Endodermal cell (in vitro differentiated cells): ENCODE data around the gene NACAD. TPM values are rescaled to one million over a fixed set of nuclear protein-coding genes. Genes with fewer than 3 reads are reported as not detected.

Experiments used
- DNase-seq: peaks from one replicate; pipeline ENCODE4 v3.0.0-alpha.2; 2017
- H3K27ac ChIP-seq: 2 replicates; pipeline ENCODE4 v1.5.1; 2013; ENCODE audit warnings: mild to moderate bottlenecking, low read depth, low read length, moderate library complexity
- H3K27me3 ChIP-seq: 2 replicates; pipeline ENCODE4 v1.6.1; 2013; ENCODE audit warnings: mild to moderate bottlenecking, low read length, moderate library complexity; ENCODE audit not compliant: insufficient read depth, control insufficient read depth, poor library complexity, severe bottlenecking
- H3K36me3 ChIP-seq: 2 replicates; pipeline ENCODE4 v1.7.0; 2013; ENCODE audit warnings: mild to moderate bottlenecking, low read length, moderate library complexity; ENCODE audit not compliant: control insufficient read depth, insufficient read depth
- H3K4me1 ChIP-seq: one replicate; pipeline ENCODE4 v1.7.0; 2013; ENCODE audit warnings: low read length; ENCODE audit not compliant: control insufficient read depth, insufficient read depth
- H3K4me3 ChIP-seq: 2 replicates; pipeline ENCODE4 v1.5.1; 2013; ENCODE audit warnings: mild to moderate bottlenecking, low read length, moderate library complexity
- H3K9ac ChIP-seq: 2 replicates; pipeline ENCODE4 v1.6.1; 2013; ENCODE audit warnings: mild to moderate bottlenecking, low read length, moderate library complexity; ENCODE audit not compliant: poor library complexity, severe bottlenecking; ENCODE audit errors: extremely low read depth
- H3K9me3 ChIP-seq: 2 replicates; pipeline ENCODE4 v1.6.1; 2013; ENCODE audit warnings: mild to moderate bottlenecking, low read length, moderate library complexity; ENCODE audit not compliant: control insufficient read depth
- H3K27ac Mint-ChIP-seq: 2 replicates; pipeline ENCODE4 v1.8.0; 2020; ENCODE audit warnings: mixed read lengths
- H3K27me3 Mint-ChIP-seq: 2 replicates; pipeline ENCODE4 v1.8.0; 2021; ENCODE audit warnings: mild to moderate bottlenecking, mixed read lengths; ENCODE audit not compliant: insufficient read depth
- H3K36me3 Mint-ChIP-seq: 2 replicates; pipeline ENCODE4 v1.8.0; 2020; ENCODE audit warnings: low read depth, mixed read lengths
- H3K4me1 Mint-ChIP-seq: 2 replicates; pipeline ENCODE4 v1.8.0; 2020; ENCODE audit warnings: mixed read lengths
- H3K4me3 Mint-ChIP-seq: 2 replicates; pipeline ENCODE4 v1.8.0; 2020; ENCODE audit warnings: mild to moderate bottlenecking, moderate library complexity, mixed read lengths
- H3K9me3 Mint-ChIP-seq: 2 replicates; pipeline ENCODE4 v1.8.0; 2020; ENCODE audit warnings: mild to moderate bottlenecking, mixed read lengths
- WGBS, 2 experiments: methylation state at CpG; one replicate each; pipeline versions ENCODE4 v1.1.5 to v1.1.7; 2013; ENCODE audit warnings: missing lambda C conversion rate in 2 of 2, mixed read lengths in 1 of 2; ENCODE audit not compliant: insufficient coverage in 1 of 2, insufficient read length in 1 of 2; 5-methylcytosine and 5-hydroxymethylcytosine counted together
- total RNA-seq, 2 donors: library from RNA; stranded (reverse); fragmentation: NEBNext Ultra II Directional in 1 of 2; extraction: Animal tissue kit (Norgen Biotek cat#: 25700) in 1 of 2; gene quantifications; 2 replicates in 1 of 2; 3 replicates in 1 of 2; pipeline ENCODE4 v1.2.1, GENCODE V29; 2021
- TF ChIP-seq, protein P1 (sequence below): fragments of 200-600 bp; sonication (generic); conservative IDR thresholded peaks from 2 replicates; pipeline ENCODE4 v1.5.0; 2021; ENCODE audit warnings: antibody characterized with exemption, mild to moderate bottlenecking

The NACAD gene
- total RNA-seq, 2 donors from 2014 or later = 5.8 to 6.7 TPM

DNA sequence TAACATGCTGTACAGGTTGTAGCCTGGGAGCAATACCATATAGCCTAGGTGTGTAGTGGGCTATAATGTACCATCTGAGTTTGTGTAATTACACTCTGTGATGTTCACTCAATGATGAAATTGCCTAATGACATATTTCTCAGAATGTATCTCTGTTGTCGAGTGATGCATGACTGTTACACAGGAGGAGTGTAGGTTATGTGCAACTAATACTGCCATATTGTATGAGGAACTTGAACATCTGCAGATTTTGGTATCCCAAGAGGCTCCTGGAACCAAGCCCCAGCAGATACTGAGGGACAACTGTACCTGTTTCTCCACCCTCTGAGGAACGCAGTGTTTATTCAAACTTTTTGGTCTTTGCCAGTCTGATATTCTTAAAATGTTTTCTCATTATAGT lies 38.6 kb downstream of the NACAD start:
- Histone ChIP-seq H3K9me3 (no peaks in the 10 kb centered on the region), H3K36me3 (peaks cover 43% of the 10 kb centered on the region), H3K27ac (no peak overlapping the region), H3K9ac (no peak overlapping the region), H3K4me1 (peaks cover 11% of the 10 kb centered on the region), H3K4me3 (no peak overlapping the region), H3K27me3 (no peaks in the 10 kb centered on the region)
- Mint-ChIP-seq H3K4me1 (peaks cover 7% of the 10 kb centered on the region), H3K4me3 (no peak overlapping the region), H3K27me3 (no peaks in the 10 kb centered on the region), H3K9me3 (no peaks in the 10 kb centered on the region), H3K27ac (no peak overlapping the region), H3K36me3 (peaks cover 43% of the 10 kb centered on the region)
- DNase-seq = no peak
- TF ChIP-seq, protein P1, sequence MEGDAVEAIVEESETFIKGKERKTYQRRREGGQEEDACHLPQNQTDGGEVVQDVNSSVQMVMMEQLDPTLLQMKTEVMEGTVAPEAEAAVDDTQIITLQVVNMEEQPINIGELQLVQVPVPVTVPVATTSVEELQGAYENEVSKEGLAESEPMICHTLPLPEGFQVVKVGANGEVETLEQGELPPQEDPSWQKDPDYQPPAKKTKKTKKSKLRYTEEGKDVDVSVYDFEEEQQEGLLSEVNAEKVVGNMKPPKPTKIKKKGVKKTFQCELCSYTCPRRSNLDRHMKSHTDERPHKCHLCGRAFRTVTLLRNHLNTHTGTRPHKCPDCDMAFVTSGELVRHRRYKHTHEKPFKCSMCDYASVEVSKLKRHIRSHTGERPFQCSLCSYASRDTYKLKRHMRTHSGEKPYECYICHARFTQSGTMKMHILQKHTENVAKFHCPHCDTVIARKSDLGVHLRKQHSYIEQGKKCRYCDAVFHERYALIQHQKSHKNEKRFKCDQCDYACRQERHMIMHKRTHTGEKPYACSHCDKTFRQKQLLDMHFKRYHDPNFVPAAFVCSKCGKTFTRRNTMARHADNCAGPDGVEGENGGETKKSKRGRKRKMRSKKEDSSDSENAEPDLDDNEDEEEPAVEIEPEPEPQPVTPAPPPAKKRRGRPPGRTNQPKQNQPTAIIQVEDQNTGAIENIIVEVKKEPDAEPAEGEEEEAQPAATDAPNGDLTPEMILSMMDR = no peak
- 65 to 68% methylated on average over 1 to 2 of the region's 2 CpGs for WGBS, 2 experiments

DNA sequence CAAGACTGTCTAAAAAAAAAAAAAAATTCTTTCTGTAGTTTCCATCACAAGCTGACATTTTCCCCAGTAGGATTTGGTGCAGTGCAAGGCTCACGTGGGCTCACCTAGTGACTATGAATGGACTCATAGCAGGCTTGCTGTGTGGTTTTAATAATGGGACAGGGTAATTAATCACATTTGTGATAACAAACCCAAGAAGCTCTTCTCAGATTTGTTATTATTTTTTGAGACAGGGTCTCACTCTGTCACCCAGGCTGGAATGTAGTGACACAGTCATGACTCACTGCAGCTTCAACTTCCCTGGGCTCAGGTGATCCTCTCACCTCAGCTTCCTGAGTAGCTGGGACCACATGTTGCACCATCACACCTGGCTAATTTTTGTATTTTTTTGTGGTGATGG lies 40.0 kb downstream of the NACAD start:
- WGBS, 2 experiments = 92% methylated on average over 1 of the region's 1 CpG; no CpG with 5 or more reads in 1 of the 2 experiments
- H3K9ac ChIP-seq = no peak overlapping the region
- no peak overlapping the region for H3K4me3 ChIP-seq
- H3K36me3 ChIP-seq = peaks cover 52% of the 10 kb centered on the region
- TF ChIP-seq, protein P1 = no peak
- Mint-ChIP-seq H3K4me1 (peaks cover 7% of the 10 kb centered on the region), H3K9me3 (no peaks in the 10 kb centered on the region), H3K27ac (no peak overlapping the region), H3K27me3 (no peaks in the 10 kb centered on the region), H3K36me3 (peaks cover 45% of the 10 kb centered on the region), H3K4me3 (no peak overlapping the region)
- no peak for DNase-seq
- peaks cover 11% of the 10 kb centered on the region for H3K4me1 ChIP-seq
- no peaks in the 10 kb centered on the region for H3K9me3 ChIP-seq
- H3K27me3 ChIP-seq = no peaks in the 10 kb centered on the region
- H3K27ac ChIP-seq = no peak overlapping the region

DNA sequence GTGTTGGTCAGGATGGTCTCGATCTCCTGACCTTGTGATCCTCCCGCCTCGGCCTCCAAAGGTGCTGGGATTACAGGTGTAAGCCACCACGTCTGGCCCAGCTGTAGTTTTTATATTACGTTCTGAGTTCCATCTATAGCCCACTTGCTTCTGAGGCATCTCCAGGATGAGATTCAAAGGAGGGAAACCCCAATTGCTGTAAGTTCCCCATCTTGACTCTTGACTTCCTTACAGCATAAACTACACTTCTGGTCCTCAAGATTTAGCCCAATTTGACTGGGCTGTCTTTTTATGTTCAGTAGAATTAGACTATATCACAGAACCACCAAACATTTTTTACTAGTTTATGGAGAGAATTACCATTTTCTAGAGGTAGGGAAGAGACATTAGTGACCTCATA lies 44.4 kb downstream of the NACAD start:
- DNase-seq = no peak
- TF ChIP-seq, protein P1 = no peak
- Mint-ChIP-seq H3K36me3 (peaks cover 70% of the 10 kb centered on the region), H3K4me1 (no peaks in the 10 kb centered on the region), H3K27ac (no peak overlapping the region), H3K4me3 (no peak overlapping the region), H3K27me3 (no peaks in the 10 kb centered on the region), H3K9me3 (no peaks in the 10 kb centered on the region)
- no peak overlapping the region for H3K9ac ChIP-seq
- H3K9me3 ChIP-seq = no peaks in the 10 kb centered on the region
- 87 to 90% methylated on average over 5 of the region's 5 CpGs for WGBS, 2 experiments
- H3K27ac ChIP-seq = no peak overlapping the region
- peaks cover 60% of the 10 kb centered on the region for H3K36me3 ChIP-seq
- H3K27me3 ChIP-seq = no peaks in the 10 kb centered on the region
- no peak overlapping the region for H3K4me3 ChIP-seq
- H3K4me1 ChIP-seq = no peaks in the 10 kb centered on the region
